GM23338 (cell line): ENCODE data around the gene PITPNC1. TPM values are rescaled to one million over a fixed set of nuclear protein-coding genes. Genes with fewer than 3 reads are reported as not detected.

Experiments
- ATAC-seq: fragments of 200-7000 bp; cut with Tn5 transposase; 3 replicates; pipeline ENCODE4 v1.9.1; 2020
- DNase-seq: peaks from one replicate; pipeline ENCODE4 v3.0.0-alpha.2; 2015; ENCODE audit warnings: low spot score
- H2AFZ ChIP-seq: fragments of 200-600 bp; sonication (generic); 2 replicates; pipeline ENCODE4 v1.8.0; 2016; ENCODE audit warnings: antibody characterized with exemption, mild to moderate bottlenecking, moderate library complexity
- H3F3A ChIP-seq: fragments of 200-600 bp; sonication (generic); replicated peaks from 2 replicates; pipeline ENCODE4 v1.8.0; 2017; ENCODE audit warnings: antibody characterized with exemption, mixed run types, low read depth
- H3K27ac ChIP-seq: fragments of 200-600 bp; sonication (generic); 2 replicates; pipeline ENCODE4 v1.6.1; 2016; ENCODE audit warnings: low read depth
- H3K27me3 ChIP-seq: fragments of 200-600 bp; sonication (generic); 2 replicates; pipeline ENCODE4 v1.8.0; 2016; ENCODE audit warnings: mild to moderate bottlenecking, mixed run types, moderate library complexity; ENCODE audit not compliant: insufficient read depth
- H3K36me3 ChIP-seq: fragments of 200-600 bp; sonication (generic); 2 replicates; pipeline ENCODE4 v1.8.0; 2016; ENCODE audit warnings: mild to moderate bottlenecking; ENCODE audit not compliant: insufficient read depth
- H3K4me1 ChIP-seq: fragments of 200-600 bp; sonication (generic); 2 replicates; pipeline ENCODE4 v1.8.0; 2016; ENCODE audit warnings: mild to moderate bottlenecking, moderate library complexity; ENCODE audit not compliant: insufficient read depth
- H3K4me2 ChIP-seq: fragments of 200-600 bp; sonication (generic); 2 replicates; pipeline ENCODE4 v1.7.1; 2017; ENCODE audit warnings: mixed run types
- H3K4me3 ChIP-seq: fragments of 200-600 bp; sonication (generic); 2 replicates; pipeline ENCODE4 v1.6.1; 2016; ENCODE audit warnings: mixed run types
- H3K79me2 ChIP-seq: fragments of 200-600 bp; sonication (generic); replicated peaks from 2 replicates; pipeline ENCODE4 v1.8.0; 2017; ENCODE audit warnings: mild to moderate bottlenecking; ENCODE audit not compliant: insufficient read depth
- H3K9me2 ChIP-seq: fragments of 200-600 bp; sonication (generic); 2 replicates; pipeline ENCODE4 v1.8.0; 2017; ENCODE audit not compliant: insufficient read depth
- H4K20me1 ChIP-seq: fragments of 200-600 bp; sonication (generic); replicated peaks from 2 replicates; pipeline ENCODE4 v1.8.0; 2017; ENCODE audit warnings: mild to moderate bottlenecking; ENCODE audit not compliant: insufficient read depth
- H3K27ac Mint-ChIP-seq: 2 replicates; pipeline ENCODE4 v1.8.0; 2020; ENCODE audit warnings: inconsistent platforms, mild to moderate bottlenecking, moderate library complexity, mixed read lengths
- H3K27me3 Mint-ChIP-seq: 3 replicates; pipeline ENCODE4 v1.8.0; 2022; ENCODE audit warnings: low read depth, mild to moderate bottlenecking, moderate library complexity, mixed read lengths, inconsistent platforms; ENCODE audit not compliant: insufficient read depth, poor library complexity
- H3K36me3 Mint-ChIP-seq: 3 replicates; pipeline ENCODE4 v1.8.0; 2021; ENCODE audit warnings: low read depth, mild to moderate bottlenecking, inconsistent platforms, moderate library complexity, mixed read lengths
- H3K4me1 Mint-ChIP-seq: 3 replicates; pipeline ENCODE4 v1.8.0; 2020; ENCODE audit warnings: mild to moderate bottlenecking, inconsistent platforms, mixed read lengths
- H3K4me3 Mint-ChIP-seq: 3 replicates; pipeline ENCODE4 v1.8.0; 2021; ENCODE audit warnings: moderate library complexity, mild to moderate bottlenecking, inconsistent platforms, mixed read lengths
- H3K9me3 Mint-ChIP-seq: 3 replicates; pipeline ENCODE4 v1.8.0; 2020; ENCODE audit warnings: moderate library complexity, mild to moderate bottlenecking, inconsistent platforms, mixed read lengths
- CREB1 ChIP-seq: fragments of 250-450 bp; sonication (Bioruptor Pico); IDR thresholded peaks from 2 replicates; pipeline ENCODE4 v1.5.0; 2020; ENCODE audit warnings: low read depth, mild to moderate bottlenecking, moderate library complexity
- CTCF ChIP-seq, 2 experiments: fragments of 200-600 bp in 1 of 2; sonication (generic) in 1 of 2; conservative IDR thresholded peaks; 2 replicates each; pipeline versions ENCODE4 v1.5.1 to v1.6.1; 2016 to 2017; ENCODE audit warnings: antibody characterized with exemption in 2 of 2, low read depth in 2 of 2, mild to moderate bottlenecking in 2 of 2, moderate library complexity in 1 of 2
- ETS1 ChIP-seq: IDR thresholded peaks from 2 replicates; pipeline ENCODE4 v1.6.1; 2016; ENCODE audit warnings: antibody characterized with exemption
- EZH2 ChIP-seq: fragments of 200-600 bp; sonication (generic); IDR thresholded peaks from one replicate; pipeline ENCODE4 v1.8.0; 2017; ENCODE audit warnings: antibody characterized with exemption, mild to moderate bottlenecking, low read depth; ENCODE audit not compliant: unreplicated experiment
- JUNB ChIP-seq: IDR thresholded peaks from one replicate; pipeline ENCODE4 v1.6.1; 2016; ENCODE audit warnings: antibody characterized with exemption; ENCODE audit not compliant: unreplicated experiment
- NANOG ChIP-seq: IDR thresholded peaks from 2 replicates; pipeline ENCODE4 v1.6.1; 2016; ENCODE audit warnings: antibody characterized with exemption, borderline replicate concordance
- POLR2AphosphoS5 ChIP-seq: IDR thresholded peaks from 2 replicates; pipeline ENCODE4 v1.6.1; 2016; ENCODE audit warnings: antibody characterized with exemption, low read depth
- REST ChIP-seq: IDR thresholded peaks from one replicate; pipeline ENCODE4 v1.6.1; 2018; ENCODE audit warnings: antibody characterized with exemption; ENCODE audit not compliant: unreplicated experiment
- ZNF114 ChIP-seq: fragments of 250-450 bp; sonication (Bioruptor Pico); IDR thresholded peaks from 2 replicates; pipeline ENCODE4 v1.5.0; 2020; ENCODE audit warnings: mild to moderate bottlenecking, moderate library complexity
- ZNF462 ChIP-seq: fragments of 250-450 bp; sonication (Bioruptor Pico); IDR thresholded peaks from 2 replicates; pipeline ENCODE4 v1.5.0; 2020; ENCODE audit warnings: mild to moderate bottlenecking, moderate library complexity
- polyA plus RNA-seq: library from polyadenylated mRNA; unstranded; fragments of >200 nt; fragmentation: Nextera tagmentation; extraction: Ambion mirVana; gene quantifications from 2 replicates; pipeline ENCODE4 v1.2.1, GENCODE V29; 2016
- total RNA-seq: library from RNA; depleted of rRNA; stranded (reverse); fragments of >200 nt; shearing (Covaris generic); gene quantifications from 2 replicates; pipeline ENCODE4 v1.2.3, GENCODE V29; 2014

Gene PITPNC1
- total and polyA plus RNA-seq, 2 experiments from 2014 or later, result 23.0 to 32.6 TPM

- TF ChIP-seq NANOG (no peak), ZNF114 (CRISPR knock-in tag) (no peak), REST (no peak), EZH2 (no peak)
Observed at GRCh38 chr17:67662712-67663111, 285.6 kb downstream of the PITPNC1 start (continued).

GRCh38 chr17:67663457-67663856, 286.4 kb downstream of the PITPNC1 start:
- no peak overlapping the region for H3K4me3 ChIP-seq
- H3K27me3 Mint-ChIP-seq, result peaks cover 11% of the 10 kb centered on the region
- peaks cover 4% of the 10 kb centered on the region; the same call in 1 of the 2 replicates for H3K36me3 ChIP-seq
- no peaks in the 10 kb centered on the region for H3K4me1 Mint-ChIP-seq
- H3K79me2 ChIP-seq, result no peaks in the 10 kb centered on the region; the same call in 1 of the 2 replicates
- no peak overlapping the region for H3K4me3 Mint-ChIP-seq
- H2AFZ ChIP-seq, result no peak overlapping the region
- ATAC-seq (no peak), DNase-seq (peak; percentile 24)
- no peak overlapping the region for H3K4me2 ChIP-seq
- H3F3A ChIP-seq, result no peaks in the 10 kb centered on the region
- H3K27me3 ChIP-seq, result no peaks in the 10 kb centered on the region
- peaks cover 18% of the 10 kb centered on the region for H3K9me3 Mint-ChIP-seq
- no peaks in the 10 kb centered on the region for H3K4me1 ChIP-seq
- peaks cover 31% of the 10 kb centered on the region for H3K36me3 Mint-ChIP-seq
- H3K9me2 ChIP-seq, result 0 out of 2 replicates have a peak, but pooled peaks cover 7% of the 10 kb centered on the region
- no peak overlapping the region for H3K27ac ChIP-seq
- H3K27ac Mint-ChIP-seq, result no peak overlapping the region
- H4K20me1 ChIP-seq, result no peaks in the 10 kb centered on the region; the same call in 1 of the 2 replicates
- no peak for TF ChIP-seq CREB1
- no peak for TF ChIP-seq ZNF462 (CRISPR knock-in tag)
- TF ChIP-seq ETS1, result no peak
- TF ChIP-seq CTCF (conservative IDR thresholded peaks at IDR 0.05; ENCODE audit: low read depth in 2 of 2), result peak; percentile 20 to 38; a peak in 3 of 4 replicates
- no peak for TF ChIP-seq EZH2
- TF ChIP-seq POLR2AphosphoS5, result no peak
- no peak for TF ChIP-seq JUNB
